NCI-H748 treated with DMSO at 0.1 percent for 48 hours (cell line): ENCODE results near the gene PRR20C.
"Not testable (repeated sequence)": the region's sequence is repeated elsewhere in the genome, so short reads cannot be mapped to it uniquely, and the experiment has no call there.

ENCODE experiments used
- DNase-seq: peaks from one replicate; lab custom pipeline; 2025; lab: John Stamatoyannopoulos, UW

The PRR20C gene

DNA sequence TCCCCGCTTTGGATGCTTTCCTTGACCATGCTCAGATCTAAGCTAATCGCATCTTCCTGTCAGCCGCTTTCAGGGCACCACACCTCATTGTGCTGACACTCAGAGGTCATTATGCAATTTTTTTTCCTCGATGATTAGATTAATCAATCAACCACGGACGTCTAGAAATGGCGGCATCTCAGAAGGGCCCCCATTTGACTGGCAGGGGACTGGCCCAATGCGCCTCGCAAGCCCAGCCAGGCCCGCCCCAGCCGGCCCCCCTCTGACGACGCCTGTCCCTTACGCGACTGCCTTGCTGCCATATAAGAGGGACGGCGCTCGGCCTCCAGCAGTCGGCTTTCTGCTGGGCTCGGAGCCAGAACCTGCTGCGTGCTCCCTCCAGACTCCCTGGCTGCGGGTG, at the start of gene PRR20C:
TSS of gene PRR20C (plus strand) at position 301 of the 400 bp plus-strand sequence. CDS start 387 bp downstream, outside the sequence.
- DNase-seq: not testable (repeated sequence)

GRCh38 chr13:57114945-57115344, 38.9 kb upstream of the PRR20C start:
- DNase-seq: no peak

DNA sequence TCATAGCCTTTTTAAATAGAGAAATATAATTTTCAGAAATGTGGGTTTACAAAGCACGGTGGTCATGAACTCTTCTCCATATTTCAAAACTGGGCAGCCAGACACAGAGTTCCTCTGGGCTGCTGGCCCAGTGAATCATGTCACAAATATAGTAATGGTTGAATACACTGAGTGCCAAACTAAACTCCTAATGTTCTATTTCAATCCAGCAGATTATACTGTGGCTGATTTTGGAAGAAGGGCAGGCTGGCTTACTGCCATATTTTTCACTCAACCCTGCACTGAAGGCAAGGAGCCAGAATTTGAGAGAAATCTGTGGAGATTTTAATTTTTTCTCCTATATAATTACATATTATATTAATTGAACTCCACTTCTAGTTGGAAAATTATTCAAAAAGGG, 30.2 kb upstream of the PRR20C start:
- no peak for DNase-seq

GRCh38 chr13:57128909-57129308, 25.0 kb upstream of the PRR20C start:
- DNase-seq: no peak

DNA sequence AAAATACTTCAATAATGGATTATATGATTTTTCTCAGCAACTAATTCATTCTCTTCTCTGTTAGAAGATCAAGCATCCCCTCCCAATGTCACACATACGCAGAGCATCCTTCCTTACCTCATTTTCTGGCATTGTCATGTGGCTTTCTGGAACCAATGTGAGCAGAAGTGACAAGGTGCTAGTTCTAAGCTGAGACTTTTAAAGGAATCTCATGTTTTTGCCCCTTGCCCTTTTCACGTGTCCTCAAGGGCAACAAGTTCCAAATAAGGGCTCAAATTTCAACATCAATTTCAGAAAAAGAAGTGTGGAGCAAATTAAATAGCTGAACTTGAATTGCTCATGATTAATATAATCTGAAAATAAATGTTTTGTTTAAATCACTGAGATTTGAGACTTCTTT, 17.8 kb upstream of the PRR20C start:
- DNase-seq: no peak

DNA sequence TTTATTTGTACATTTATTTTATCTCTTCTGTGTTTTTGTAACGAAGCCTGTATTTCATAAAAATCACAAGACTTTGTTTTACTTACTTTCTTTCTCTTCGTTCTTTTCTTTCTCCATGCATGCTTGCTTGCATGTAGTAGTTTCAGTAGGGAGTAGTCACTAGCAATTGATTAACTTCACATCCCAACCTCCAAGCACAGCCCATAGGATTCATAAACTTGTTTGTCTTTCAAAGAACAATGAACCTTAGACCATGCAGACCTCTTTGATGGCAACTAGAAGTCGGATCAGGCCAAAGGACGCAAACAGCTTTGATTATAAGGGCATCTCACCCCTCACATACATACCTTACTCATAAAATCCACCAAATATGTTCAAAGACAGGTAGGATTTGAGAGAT, 16.3 kb upstream of the PRR20C start:
- no peak for DNase-seq

DNA sequence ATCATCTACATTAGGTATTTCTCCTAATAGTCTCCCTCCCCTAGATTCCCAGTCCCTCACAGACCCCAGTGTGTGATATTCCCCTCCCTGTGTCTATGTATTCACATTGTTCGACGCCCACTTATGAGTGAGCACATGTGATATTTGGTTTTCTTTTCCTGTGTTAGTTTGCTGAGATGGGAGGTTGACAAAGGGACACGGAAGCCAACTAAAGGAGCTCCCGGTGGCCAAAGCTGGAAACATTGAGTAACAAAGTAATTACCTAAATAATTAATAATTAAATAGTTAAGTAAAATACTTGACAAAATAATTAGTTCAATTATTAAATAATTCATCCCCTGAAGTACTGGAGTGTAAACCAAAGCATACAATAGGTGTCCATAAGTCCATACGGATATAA, 14.9 kb upstream of the PRR20C start:
- no peak for DNase-seq

DNA sequence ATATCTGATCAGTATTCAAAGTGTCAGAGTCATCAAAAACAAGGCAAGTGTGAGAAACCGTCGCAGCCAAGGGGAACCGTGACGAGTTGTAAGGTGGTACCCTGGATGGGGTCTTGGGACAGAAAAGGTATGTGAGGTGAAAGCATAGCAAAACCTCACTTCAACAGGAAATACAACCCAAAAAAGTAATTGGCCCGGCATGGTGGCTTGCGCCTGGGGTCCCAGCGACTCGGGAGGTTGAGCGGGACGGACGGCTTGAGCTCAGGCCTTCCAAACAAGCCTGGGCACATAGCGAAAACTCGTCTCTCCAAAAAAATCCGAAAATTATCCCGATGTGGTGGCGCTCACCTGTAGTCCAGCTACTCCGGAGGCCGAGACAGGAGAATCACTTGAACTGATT, 14.1 kb upstream of the PRR20C start:
- DNase-seq: not testable (repeated sequence)

GRCh38 chr13:57140235-57140968, 13.5 kb upstream of the PRR20C start, which contains the start of gene PRR20A:
Gene PRR20A, plus strand, starts transcription at chr13:57140918. Its CDS starts 387 bp downstream, at chr13:57141305.
- not testable (repeated sequence) for DNase-seq

DNA sequence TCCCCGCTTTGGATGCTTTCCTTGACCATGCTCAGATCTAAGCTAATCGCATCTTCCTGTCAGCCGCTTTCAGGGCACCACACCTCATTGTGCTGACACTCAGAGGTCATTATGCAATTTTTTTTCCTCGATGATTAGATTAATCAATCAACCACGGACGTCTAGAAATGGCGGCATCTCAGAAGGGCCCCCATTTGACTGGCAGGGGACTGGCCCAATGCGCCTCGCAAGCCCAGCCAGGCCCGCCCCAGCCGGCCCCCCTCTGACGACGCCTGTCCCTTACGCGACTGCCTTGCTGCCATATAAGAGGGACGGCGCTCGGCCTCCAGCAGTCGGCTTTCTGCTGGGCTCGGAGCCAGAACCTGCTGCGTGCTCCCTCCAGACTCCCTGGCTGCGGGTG, 6.7 kb upstream of the PRR20C start, which contains the start of gene PRR20B:
TSS of gene PRR20B (plus strand) at position 301 of the 400 bp plus-strand sequence. CDS start 387 bp downstream, outside the sequence.
- DNase-seq: not testable (repeated sequence)

DNA sequence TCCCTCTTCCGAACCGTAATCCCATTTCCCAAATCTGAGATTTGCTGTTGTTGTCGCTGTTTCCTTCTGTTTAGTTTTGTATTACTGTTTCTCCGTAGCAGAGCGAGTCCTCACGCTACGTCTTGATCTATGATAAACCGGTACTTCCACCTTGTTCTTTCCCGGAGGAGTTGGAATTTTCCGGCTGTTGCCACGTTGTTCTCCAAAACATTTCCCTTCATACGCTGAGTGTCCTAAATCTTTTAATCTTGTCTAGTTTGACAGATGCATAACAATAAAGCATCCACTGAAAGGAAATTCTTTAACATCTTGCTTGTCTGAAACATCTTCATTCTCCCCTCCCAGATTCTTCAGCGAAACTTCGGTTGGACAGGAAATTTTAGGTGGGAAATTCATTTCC, 5.8 kb upstream of the PRR20C start:
- DNase-seq: not testable (repeated sequence)

- DNase-seq: not testable (repeated sequence)
Observed at GRCh38 chr13:57160332-57160731, 6.5 kb downstream of the PRR20C start, which contains the start of gene PRR20D. Gene PRR20D, plus strand, starts transcription at chr13:57160632. Its CDS starts 387 bp downstream, at chr13:57161019.

GRCh38 chr13:57166897-57167296, 13.0 kb downstream of the PRR20C start, which contains the start of gene PRR20E:
Gene PRR20E, plus strand, starts transcription at chr13:57167197. Its CDS starts 387 bp downstream, at chr13:57167584.
- DNase-seq: not testable (repeated sequence)

- DNase-seq: no peak
Observed at GRCh38 chr13:57191667-57192066, 37.8 kb downstream of the PRR20C start.
